H9 (cell line): ENCODE data around the gene SERPINE2. TPM values are rescaled to one million over a fixed set of nuclear protein-coding genes. Genes with fewer than 3 reads are reported as not detected.

ENCODE experiments used
- DNase-seq: peaks from one replicate; pipeline ENCODE4 v3.0.0-alpha.2; 2017
- H2AFZ ChIP-seq: one replicate; pipeline ENCODE4 v1.6.1; 2013; ENCODE audit warnings: mild to moderate bottlenecking, low read length, control low read depth, moderate library complexity
- H2AK5ac ChIP-seq: 2 replicates; pipeline ENCODE4 v1.6.1; 2013; ENCODE audit warnings: low read length, control low read depth, mixed read lengths; ENCODE audit not compliant: insufficient read length
- H2BK120ac ChIP-seq: one replicate; pipeline ENCODE4 v1.6.1; 2013; ENCODE audit warnings: low read depth, mild to moderate bottlenecking, low read length, control low read depth, inconsistent platforms; ENCODE audit not compliant: poor library complexity, severe bottlenecking
- H2BK12ac ChIP-seq: 2 replicates; pipeline ENCODE4 v1.6.1; 2013; ENCODE audit warnings: low read length, control low read depth, mixed read lengths, low read depth; ENCODE audit not compliant: insufficient read length
- H2BK15ac ChIP-seq: 2 replicates; pipeline ENCODE4 v1.6.1; 2013; ENCODE audit warnings: low read depth, low read length, control low read depth
- H2BK20ac ChIP-seq: one replicate; pipeline ENCODE4 v1.6.1; 2013; ENCODE audit warnings: low read depth, mild to moderate bottlenecking, low read length, control low read depth, inconsistent platforms; ENCODE audit not compliant: poor library complexity, severe bottlenecking
- H2BK5ac ChIP-seq: 2 replicates; pipeline ENCODE4 v1.6.1; 2013; ENCODE audit warnings: low read length, control low read depth, mixed read lengths; ENCODE audit not compliant: insufficient read length
- H3K14ac ChIP-seq: 2 replicates; pipeline ENCODE4 v1.6.1; 2013; ENCODE audit warnings: low read length, control low read depth; ENCODE audit not compliant: insufficient read depth
- H3K18ac ChIP-seq: 2 replicates; pipeline ENCODE4 v1.6.1; 2013; ENCODE audit warnings: low read depth, mild to moderate bottlenecking, mixed read lengths, low read length, control low read depth; ENCODE audit not compliant: insufficient read length
- H3K23ac ChIP-seq: 2 replicates; pipeline ENCODE4 v1.6.1; 2013; ENCODE audit warnings: low read length, control low read depth, mixed read lengths, low read depth; ENCODE audit not compliant: insufficient read length
- H3K23me2 ChIP-seq: 2 replicates; pipeline ENCODE4 v1.6.1; 2013; ENCODE audit warnings: low read depth, mild to moderate bottlenecking, mixed read lengths, low read length, control low read depth; ENCODE audit not compliant: insufficient read length, poor library complexity, severe bottlenecking
- H3K27ac ChIP-seq: 2 replicates; pipeline ENCODE4 v1.5.1; 2013; ENCODE audit warnings: low read length, control low read depth, mixed read lengths, low read depth; ENCODE audit not compliant: insufficient read length
- H3K27me3 ChIP-seq: 2 replicates; pipeline ENCODE4 v1.6.1; 2013; ENCODE audit warnings: low read length, control low read depth, inconsistent platforms; ENCODE audit not compliant: insufficient read depth
- H3K4ac ChIP-seq: 2 replicates; pipeline ENCODE4 v1.6.1; 2013; ENCODE audit warnings: low read depth, mild to moderate bottlenecking, control low read depth, inconsistent platforms, low read length, moderate library complexity
- H3K4me1 ChIP-seq: 2 replicates; pipeline ENCODE4 v1.6.1; 2013; ENCODE audit warnings: low read length, control low read depth, inconsistent platforms; ENCODE audit not compliant: insufficient read depth
- H3K4me2 ChIP-seq: 2 replicates; pipeline ENCODE4 v1.6.1; 2013; ENCODE audit warnings: low read length, control low read depth, mixed read lengths; ENCODE audit not compliant: insufficient read length, insufficient read depth
- H3K56ac ChIP-seq: 2 replicates; pipeline ENCODE4 v1.6.1; 2013; ENCODE audit warnings: low read depth, mild to moderate bottlenecking, mixed read lengths, low read length, control low read depth; ENCODE audit not compliant: insufficient read length
- H3K79me1 ChIP-seq: 2 replicates; pipeline ENCODE4 v1.6.1; 2013; ENCODE audit warnings: low read depth, mild to moderate bottlenecking, moderate library complexity, low read length, control low read depth, inconsistent platforms; ENCODE audit not compliant: insufficient read depth, poor library complexity, severe bottlenecking
- H3K79me2 ChIP-seq: 2 replicates; pipeline ENCODE4 v1.6.1; 2013; ENCODE audit warnings: low read length, control low read depth, inconsistent platforms; ENCODE audit not compliant: insufficient read depth
- H3K9ac ChIP-seq: 2 replicates; pipeline ENCODE4 v1.6.1; 2013; ENCODE audit warnings: low read length, control low read depth, mixed read lengths; ENCODE audit not compliant: insufficient read length; ENCODE audit errors: extremely low read depth
- H3K9me3 ChIP-seq: one replicate; pipeline ENCODE4 v1.6.1; 2013; ENCODE audit warnings: low read depth, low read length, inconsistent platforms; ENCODE audit not compliant: control insufficient read depth
- H3T11ph ChIP-seq: one replicate; pipeline ENCODE4 v1.6.1; 2013; ENCODE audit warnings: mild to moderate bottlenecking, low read length, control low read depth, inconsistent platforms
- H4K20me1 ChIP-seq: one replicate; pipeline ENCODE4 v1.6.1; 2013; ENCODE audit not compliant: control insufficient read depth, insufficient read length, insufficient read depth
- H4K5ac ChIP-seq: 2 replicates; pipeline ENCODE4 v1.6.1; 2013; ENCODE audit warnings: low read depth, mild to moderate bottlenecking, mixed read lengths, low read length, control low read depth; ENCODE audit not compliant: insufficient read length
- H4K8ac ChIP-seq: replicated peaks from 2 replicates; pipeline ENCODE4 v1.6.1; 2013; ENCODE audit warnings: low read length, control low read depth, mixed read lengths, low read depth; ENCODE audit not compliant: insufficient read length
- H4K91ac ChIP-seq: 2 replicates; pipeline ENCODE4 v1.6.1; 2013; ENCODE audit warnings: low read depth, mild to moderate bottlenecking, moderate library complexity, mixed read lengths, low read length, control low read depth; ENCODE audit not compliant: insufficient read length
- H3K27ac Mint-ChIP-seq, 3 experiments: 2 replicates in 2 of 3; 3 replicates in 1 of 3; pipeline ENCODE4 v1.8.0; 2020 to 2021; ENCODE audit warnings: mixed read lengths in 3 of 3, mild to moderate bottlenecking in 1 of 3, moderate library complexity in 1 of 3
- H3K27me3 Mint-ChIP-seq: 2 replicates; pipeline ENCODE4 v1.8.0; 2021; ENCODE audit warnings: low read depth, mild to moderate bottlenecking, moderate library complexity, mixed read lengths
- H3K36me3 Mint-ChIP-seq, 3 experiments: 2 replicates in 2 of 3; 3 replicates in 1 of 3; pipeline ENCODE4 v1.8.0; 2020 to 2021; ENCODE audit warnings: low read depth in 3 of 3, mixed read lengths in 3 of 3; ENCODE audit not compliant: insufficient read depth in 1 of 3
- H3K4me1 Mint-ChIP-seq, 2 experiments: 2 replicates each; pipeline ENCODE4 v1.8.0; 2020; ENCODE audit warnings: mixed read lengths in 2 of 2
- H3K4me3 Mint-ChIP-seq, 2 experiments: 2 replicates in 1 of 2; 3 replicates in 1 of 2; pipeline ENCODE4 v1.8.0; 2020 to 2021; ENCODE audit warnings: mild to moderate bottlenecking in 2 of 2, mixed read lengths in 2 of 2, moderate library complexity in 1 of 2
- H3K9me3 Mint-ChIP-seq, 2 experiments: 2 replicates in 1 of 2; 3 replicates in 1 of 2; pipeline ENCODE4 v1.8.0; 2020; ENCODE audit warnings: mild to moderate bottlenecking in 2 of 2, mixed read lengths in 2 of 2, moderate library complexity in 1 of 2
- WGBS: extraction: QIAGEN DNeasy Blood & Tissue Kit; methylation state at CpG from one replicate; pipeline ENCODE4 v1.1.7; 2013; ENCODE audit warnings: missing lambda C conversion rate, low lambda C conversion rate, mixed read lengths; ENCODE audit not compliant: insufficient read length; ENCODE audit errors: extremely low coverage; 5-methylcytosine and 5-hydroxymethylcytosine counted together
- total RNA-seq: library from RNA; stranded (reverse); gene quantifications from 2 replicates; pipeline ENCODE4 v1.2.1, GENCODE V29; 2021
- TF ChIP-seq, protein P1 (sequence below): fragments of 200-600 bp; sonication (generic); conservative IDR thresholded peaks from 3 replicates; pipeline ENCODE4 v1.8.0; 2021; ENCODE audit warnings: antibody characterized with exemption, mild to moderate bottlenecking

The SERPINE2 gene
- total RNA-seq, 1 experiment from 2014 or later = 40.0 TPM

DNA sequence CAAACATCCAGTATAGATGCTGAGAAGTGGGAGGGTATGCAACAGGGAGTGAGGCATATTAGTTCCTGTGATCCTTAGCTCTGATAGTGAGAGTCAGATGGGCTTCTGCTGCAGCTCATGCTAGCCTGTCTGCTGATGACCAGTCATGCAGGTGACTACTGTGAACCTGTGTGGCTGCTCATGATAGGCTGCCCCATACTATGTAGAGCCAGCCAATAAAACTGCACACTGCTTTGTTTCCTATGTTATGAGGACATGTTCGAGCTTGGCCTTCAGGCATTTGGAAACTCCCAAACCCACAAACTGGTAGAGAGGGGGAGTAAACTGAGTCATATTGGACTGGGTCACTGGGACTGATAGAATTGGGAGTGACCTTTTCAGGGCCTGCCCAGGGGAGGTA is 20.1 kb upstream of the SERPINE2 start:
- TF ChIP-seq, protein P1, sequence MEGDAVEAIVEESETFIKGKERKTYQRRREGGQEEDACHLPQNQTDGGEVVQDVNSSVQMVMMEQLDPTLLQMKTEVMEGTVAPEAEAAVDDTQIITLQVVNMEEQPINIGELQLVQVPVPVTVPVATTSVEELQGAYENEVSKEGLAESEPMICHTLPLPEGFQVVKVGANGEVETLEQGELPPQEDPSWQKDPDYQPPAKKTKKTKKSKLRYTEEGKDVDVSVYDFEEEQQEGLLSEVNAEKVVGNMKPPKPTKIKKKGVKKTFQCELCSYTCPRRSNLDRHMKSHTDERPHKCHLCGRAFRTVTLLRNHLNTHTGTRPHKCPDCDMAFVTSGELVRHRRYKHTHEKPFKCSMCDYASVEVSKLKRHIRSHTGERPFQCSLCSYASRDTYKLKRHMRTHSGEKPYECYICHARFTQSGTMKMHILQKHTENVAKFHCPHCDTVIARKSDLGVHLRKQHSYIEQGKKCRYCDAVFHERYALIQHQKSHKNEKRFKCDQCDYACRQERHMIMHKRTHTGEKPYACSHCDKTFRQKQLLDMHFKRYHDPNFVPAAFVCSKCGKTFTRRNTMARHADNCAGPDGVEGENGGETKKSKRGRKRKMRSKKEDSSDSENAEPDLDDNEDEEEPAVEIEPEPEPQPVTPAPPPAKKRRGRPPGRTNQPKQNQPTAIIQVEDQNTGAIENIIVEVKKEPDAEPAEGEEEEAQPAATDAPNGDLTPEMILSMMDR = no peak
- Mint-ChIP-seq H3K36me3 (no peaks in the 10 kb centered on the region), H3K27ac (no peak overlapping the region), H3K27me3 (no peaks in the 10 kb centered on the region), H3K4me1 (peaks cover 3 to 4% of the 10 kb centered on the region in 2 experiments; a peak in 2 of 4 replicates), H3K4me3 (no peak overlapping the region), H3K9me3 (peaks cover 0 to 3% of the 10 kb centered on the region in 2 experiments; a peak in 4 of 5 replicates)
- Histone ChIP-seq H2BK15ac (no peak overlapping the region), H3K23me2 (no peaks in the 10 kb centered on the region), H4K8ac (no peak overlapping the region), H3K23ac (no peak overlapping the region), H3K14ac (no peak overlapping the region), H2AFZ (no peak overlapping the region), H3K4me2 (no peak overlapping the region), H3K18ac (no peak overlapping the region), H3K4ac (no peak overlapping the region), H2BK20ac (no peak overlapping the region), H2BK120ac (no peak overlapping the region), H2AK5ac (no peak overlapping the region), H4K91ac (no peak overlapping the region), H3K27ac (no peak overlapping the region), H3K27me3 (no peaks in the 10 kb centered on the region), H3K4me1 (no peaks in the 10 kb centered on the region), H2BK12ac (no peak overlapping the region), H4K20me1 (no peaks in the 10 kb centered on the region), H3K79me2 (no peaks in the 10 kb centered on the region), H3K9ac (no peak overlapping the region), H3K79me1 (no peaks in the 10 kb centered on the region), H2BK5ac (no peak overlapping the region), H4K5ac (no peak overlapping the region), H3K56ac (no peak overlapping the region), H3K9me3 (no peaks in the 10 kb centered on the region), H3T11ph (no peak overlapping the region)
- no CpG with 5 or more reads among the region's 1 CpG for WGBS
- DNase-seq = no peak
